ENCODE results near the gene RAX.

The RAX gene

GRCh38 chr18:59278793-59279192 lies 5.5 kb upstream of the RAX start:
- Histone ChIP-seq H3K4me3 (ENCODE audit: low read depth, low read length) (no peak overlapping the region), H3K27ac (ENCODE audit: extremely low read depth, low read depth, low read length) (no peak overlapping the region), H3K9me3 (ENCODE audit: control insufficient read depth, insufficient read depth, low read depth, low read length) (no peaks in the 10 kb centered on the region), H3K4me1 (ENCODE audit: control insufficient read depth, insufficient read depth, low read length) (peaks cover 5% of the 10 kb centered on the region; the same call in 1 of the 2 replicates), H3K36me3 (ENCODE audit: control insufficient read depth in 2 of 2, insufficient read depth in 1 of 2, low read length in 2 of 2) (no peaks in the 10 kb centered on the region)
- ChIA-PET POLR2A (no interaction called here), CTCF (interaction anchor here (0.7 to 2.6 kb wide), 3 partner anchors 9 to 124 kb away, joined by 4 to 12 read pairs (median 6); no protein-coding TSS in a partner anchor)
- no peak for TF ChIP-seq ZNF391 (tag by site-specific recombination; IDR thresholded peaks at IDR 0.05; ENCODE audit: borderline replicate concordance, low read depth)

GRCh38 chr18:59276047-59276446 lies 2.8 kb upstream of the RAX start:
- Histone ChIP-seq H3K4me1 (ENCODE audit: control insufficient read depth, insufficient read depth, low read length) (peaks cover 5% of the 10 kb centered on the region; the same call in 1 of the 2 replicates), H3K36me3 (ENCODE audit: control insufficient read depth in 2 of 2, insufficient read depth in 1 of 2, low read length in 2 of 2) (no peaks in the 10 kb centered on the region), H3K9me3 (ENCODE audit: control insufficient read depth, insufficient read depth, low read depth, low read length) (no peaks in the 10 kb centered on the region), H3K4me3 (ENCODE audit: low read depth, low read length) (no peak overlapping the region), H3K27ac (ENCODE audit: extremely low read depth, low read depth, low read length) (no peak overlapping the region)
- POLR2A ChIA-PET: no interaction called here
- CTCF ChIA-PET: interaction anchor here (0.5 to 7.6 kb wide), 6 partner anchors 10 to 1041 kb away, joined by 3 to 41 read pairs (median 5); no protein-coding TSS in a partner anchor
- TF ChIP-seq ZXDB (tag by site-specific recombination; IDR thresholded peaks at IDR 0.05): no peak
- TF ChIP-seq ZNF837 (tag by site-specific recombination; IDR thresholded peaks at IDR 0.05): no peak
- TF ChIP-seq ZNF155 (tag by site-specific recombination; IDR thresholded peaks at IDR 0.05): no peak
- no peak for TF ChIP-seq ZNF843 (tag by site-specific recombination; IDR thresholded peaks at IDR 0.05)
- no peak for TF ChIP-seq ZNF776 (tag by site-specific recombination; IDR thresholded peaks at IDR 0.05; ENCODE audit: borderline replicate concordance)
- TF ChIP-seq MZF1 (tag by site-specific recombination; IDR thresholded peaks at IDR 0.05; ENCODE audit: borderline replicate concordance): no peak
- no peak for TF ChIP-seq ZNF433 (tag by site-specific recombination; IDR thresholded peaks at IDR 0.05; ENCODE audit: low read depth)
- TF ChIP-seq ZNF23 (tag by site-specific recombination; IDR thresholded peaks at IDR 0.05; ENCODE audit: borderline replicate concordance): no peak
- no peak for TF ChIP-seq WT1 (tag by site-specific recombination; IDR thresholded peaks at IDR 0.05)
- TF ChIP-seq HOXC10 (CRISPR knock-in tag; IDR thresholded peaks at IDR 0.05): no peak
- TF ChIP-seq ZNF624 (tag by site-specific recombination; IDR thresholded peaks at IDR 0.05): no peak
- TF ChIP-seq ZNF354C (tag by site-specific recombination; IDR thresholded peaks at IDR 0.05; ENCODE audit: borderline replicate concordance, low read depth): no peak
- no peak for TF ChIP-seq MYNN (tag by site-specific recombination; IDR thresholded peaks at IDR 0.05; ENCODE audit: borderline replicate concordance)
- no peak for TF ChIP-seq ZNF645 (tag by site-specific recombination; IDR thresholded peaks at IDR 0.05)
- TF ChIP-seq ZNF571 (tag by site-specific recombination; IDR thresholded peaks at IDR 0.05): no peak
- no peak for TF ChIP-seq ZNF394 (tag by site-specific recombination; IDR thresholded peaks at IDR 0.05; ENCODE audit: borderline replicate concordance)

GRCh38 chr18:59275406-59275949 lies 2.2 kb upstream of the RAX start:
- H3K4me1 ChIP-seq (ENCODE audit: control insufficient read depth, insufficient read depth, low read length): peaks cover 5% of the 10 kb centered on the region; the same call in 1 of the 2 replicates
- no peaks in the 10 kb centered on the region for H3K9me3 ChIP-seq (ENCODE audit: control insufficient read depth, insufficient read depth, low read depth, low read length)
- H3K36me3 ChIP-seq (ENCODE audit: control insufficient read depth in 2 of 2, insufficient read depth in 1 of 2, low read length in 2 of 2): no peaks in the 10 kb centered on the region
- no peak overlapping the region for H3K4me3 ChIP-seq (ENCODE audit: low read depth, low read length)
- H3K27ac ChIP-seq (ENCODE audit: extremely low read depth, low read depth, low read length): no peak overlapping the region
- POLR2A ChIA-PET: no interaction called here
- CTCF ChIA-PET: interaction anchor here (0.6 to 7.6 kb wide), 5 partner anchors 11 to 1041 kb away, joined by 3 to 41 read pairs (median 5); no protein-coding TSS in a partner anchor
- TF ChIP-seq ATF2 (tag by site-specific recombination; IDR thresholded peaks at IDR 0.05; ENCODE audit: low read depth): no peak
- TF ChIP-seq ZNF248 (tag by site-specific recombination; IDR thresholded peaks at IDR 0.05): no peak
- TF ChIP-seq ZNF549 (tag by site-specific recombination; IDR thresholded peaks at IDR 0.05): no peak
- TF ChIP-seq ZNF529 (tag by site-specific recombination; IDR thresholded peaks at IDR 0.05; ENCODE audit: insufficient replicate concordance): no peak
- no peak for TF ChIP-seq ZNF266 (tag by site-specific recombination; IDR thresholded peaks at IDR 0.05; ENCODE audit: low read depth)
- TF ChIP-seq ZNF561 (tag by site-specific recombination; IDR thresholded peaks at IDR 0.05; ENCODE audit: borderline replicate concordance): no peak
- no peak for TF ChIP-seq ZSCAN23 (tag by site-specific recombination; IDR thresholded peaks at IDR 0.05)
- no peak for TF ChIP-seq ZNF473 (tag by site-specific recombination; IDR thresholded peaks at IDR 0.05)
- TF ChIP-seq PRDM10 (tag by site-specific recombination; IDR thresholded peaks at IDR 0.05): no peak

Measured in HEK293 (cell line).